Measurements from ENCODE around the gene NDUFAF7. TPM values are rescaled to one million over a fixed set of nuclear protein-coding genes. Genes with fewer than 3 reads are reported as not detected.
"Not testable (repeated sequence)": the region's sequence is repeated elsewhere in the genome, so short reads cannot be mapped to it uniquely, and the experiment has no call there.

NDUFAF7 gene
- total RNA-seq, 1 donor: 11.1 TPM

DNA sequence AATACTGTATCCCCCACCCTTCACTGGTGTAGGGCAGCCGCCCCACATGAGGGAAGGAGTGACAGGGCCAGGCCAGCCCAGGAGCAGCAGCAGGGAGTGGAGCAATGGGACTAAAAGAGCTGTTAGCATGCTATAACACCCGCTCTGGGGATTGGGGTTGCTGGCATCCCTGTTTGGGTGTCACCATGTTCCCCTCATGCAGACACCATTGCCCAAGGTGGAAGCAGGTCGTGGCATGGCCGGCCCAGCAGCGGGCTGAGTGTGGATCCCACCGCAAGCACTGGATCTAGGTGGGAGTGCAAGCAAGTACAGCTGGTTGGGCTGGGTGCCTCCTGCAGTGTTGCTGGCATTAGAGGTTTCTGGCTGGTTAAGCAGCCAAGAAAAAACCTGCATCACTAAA lies 39.7 kb upstream of the NDUFAF7 start:
- DNase-seq (ENCODE audit: low read depth): no peak
- TF ChIP-seq, protein P1, sequence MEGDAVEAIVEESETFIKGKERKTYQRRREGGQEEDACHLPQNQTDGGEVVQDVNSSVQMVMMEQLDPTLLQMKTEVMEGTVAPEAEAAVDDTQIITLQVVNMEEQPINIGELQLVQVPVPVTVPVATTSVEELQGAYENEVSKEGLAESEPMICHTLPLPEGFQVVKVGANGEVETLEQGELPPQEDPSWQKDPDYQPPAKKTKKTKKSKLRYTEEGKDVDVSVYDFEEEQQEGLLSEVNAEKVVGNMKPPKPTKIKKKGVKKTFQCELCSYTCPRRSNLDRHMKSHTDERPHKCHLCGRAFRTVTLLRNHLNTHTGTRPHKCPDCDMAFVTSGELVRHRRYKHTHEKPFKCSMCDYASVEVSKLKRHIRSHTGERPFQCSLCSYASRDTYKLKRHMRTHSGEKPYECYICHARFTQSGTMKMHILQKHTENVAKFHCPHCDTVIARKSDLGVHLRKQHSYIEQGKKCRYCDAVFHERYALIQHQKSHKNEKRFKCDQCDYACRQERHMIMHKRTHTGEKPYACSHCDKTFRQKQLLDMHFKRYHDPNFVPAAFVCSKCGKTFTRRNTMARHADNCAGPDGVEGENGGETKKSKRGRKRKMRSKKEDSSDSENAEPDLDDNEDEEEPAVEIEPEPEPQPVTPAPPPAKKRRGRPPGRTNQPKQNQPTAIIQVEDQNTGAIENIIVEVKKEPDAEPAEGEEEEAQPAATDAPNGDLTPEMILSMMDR (IDR thresholded peaks at IDR 0.05; ENCODE audit: insufficient read depth, low read length): no peak
- no peak overlapping the region for H3K4me3 ChIP-seq (ENCODE audit: low read depth, low read length)

DNA sequence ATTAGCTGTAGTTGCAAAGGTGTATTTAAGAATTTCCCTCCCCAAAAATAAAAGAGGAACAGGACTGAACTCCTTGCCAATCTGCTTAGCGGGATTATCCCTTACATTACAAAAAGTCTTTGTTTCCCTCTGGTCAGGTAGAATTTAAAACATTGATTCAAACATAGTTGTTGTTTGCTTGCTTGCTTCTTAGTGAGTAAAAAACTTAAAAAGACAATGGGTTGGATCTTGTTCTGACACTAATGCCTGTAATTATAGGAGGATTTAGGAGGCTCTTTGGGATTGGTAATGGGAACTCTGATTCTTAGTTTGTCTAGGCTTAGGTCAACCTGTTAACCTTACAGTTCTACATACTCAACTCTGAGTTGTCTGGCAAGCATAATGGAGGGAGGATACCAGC lies 38.9 kb upstream of the NDUFAF7 start:
- no peak for DNase-seq (ENCODE audit: low read depth)
- TF ChIP-seq, protein P1 (IDR thresholded peaks at IDR 0.05; ENCODE audit: insufficient read depth, low read length): no peak
- no peak overlapping the region for H3K4me3 ChIP-seq (ENCODE audit: low read depth, low read length)

DNA sequence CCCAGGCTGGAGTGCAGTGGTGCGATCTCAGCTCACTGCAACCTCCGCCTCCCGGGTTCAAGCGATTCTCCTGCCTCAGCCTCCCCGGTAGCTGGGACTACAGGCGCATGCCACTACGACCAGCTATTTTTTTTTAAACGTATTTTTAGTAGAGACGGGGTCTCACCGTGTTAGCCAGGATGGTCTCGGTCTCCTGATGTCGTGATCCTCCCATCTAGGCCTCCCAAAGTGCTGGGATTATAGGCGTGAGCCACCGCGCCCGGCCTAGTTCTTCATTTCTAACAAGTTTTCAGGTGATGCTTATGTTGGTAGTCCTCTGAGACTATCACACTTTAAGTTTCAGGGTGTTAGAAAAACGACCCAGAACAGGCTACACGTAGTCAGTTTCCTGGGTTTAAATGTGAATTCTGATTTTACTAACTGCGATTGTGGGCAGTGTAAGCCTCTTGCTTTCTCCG lies 35.6 kb upstream of the NDUFAF7 start:
- DNase-seq (ENCODE audit: low read depth): not testable (repeated sequence)
- H3K4me3 ChIP-seq (ENCODE audit: low read depth, low read length): peak overlapping the region; percentile 90

- peak within 1 kb of the TSS; percentile 90 for H3K4me3 ChIP-seq (ENCODE audit: low read depth, low read length)
- peak; percentile 83 for DNase-seq (ENCODE audit: low read depth)
- TF ChIP-seq, protein P1 (IDR thresholded peaks at IDR 0.05; ENCODE audit: insufficient read depth, low read length): no peak
These were observed 34.9 kb upstream of the NDUFAF7 start, which contains the start of gene CEBPZOS for GRCh38 chr2:37196320-37197195. Gene CEBPZOS (plus strand): TSS chr2:37196496. CDS start chr2:37199705, 3,209 bp downstream.

DNA sequence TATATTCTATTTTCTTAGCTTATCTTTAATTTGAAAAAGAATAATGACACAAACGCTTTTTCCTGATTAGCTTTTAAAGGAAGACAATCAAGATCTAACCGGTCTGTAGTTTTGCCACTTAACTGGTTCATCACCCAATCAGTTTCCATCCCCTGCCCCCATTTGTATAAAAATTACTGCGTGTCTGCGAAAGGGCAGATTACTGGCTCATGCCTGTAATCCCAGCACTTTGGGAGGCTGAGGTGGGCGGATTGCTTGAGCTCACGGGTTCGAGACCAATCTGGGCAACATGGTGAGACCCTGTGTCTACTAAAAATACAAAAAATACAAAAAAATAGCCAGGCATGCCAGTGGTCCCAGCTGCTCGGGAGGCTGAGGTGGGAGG lies 32.8 kb upstream of the NDUFAF7 start:
- TF ChIP-seq, protein P1 (IDR thresholded peaks at IDR 0.05; ENCODE audit: insufficient read depth, low read length): no peak
- no peak overlapping the region for H3K4me3 ChIP-seq (ENCODE audit: low read depth, low read length)
- no peak for DNase-seq (ENCODE audit: low read depth)

DNA sequence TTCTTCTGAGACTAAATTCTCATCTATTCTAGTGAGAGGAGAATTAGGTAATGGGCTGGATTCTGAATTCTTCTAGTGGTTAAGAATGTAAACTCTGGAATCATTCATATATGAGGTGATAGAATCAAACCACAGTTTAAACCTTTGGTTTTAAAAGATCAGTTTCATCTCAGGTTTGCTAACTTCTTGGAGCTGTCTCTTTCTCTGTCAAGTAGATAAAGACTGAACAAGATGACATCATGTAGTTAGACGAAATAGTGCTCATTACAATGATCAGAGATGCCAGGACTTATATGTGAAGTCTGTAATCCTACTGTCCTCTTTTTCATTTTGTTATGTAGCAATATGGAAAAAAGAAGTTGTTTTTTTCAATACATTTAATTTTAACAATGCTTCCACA lies 30.2 kb upstream of the NDUFAF7 start:
- H3K4me3 ChIP-seq (ENCODE audit: low read depth, low read length): no peak overlapping the region
- DNase-seq (ENCODE audit: low read depth): no peak
- TF ChIP-seq, protein P1 (IDR thresholded peaks at IDR 0.05; ENCODE audit: insufficient read depth, low read length): no peak

DNA sequence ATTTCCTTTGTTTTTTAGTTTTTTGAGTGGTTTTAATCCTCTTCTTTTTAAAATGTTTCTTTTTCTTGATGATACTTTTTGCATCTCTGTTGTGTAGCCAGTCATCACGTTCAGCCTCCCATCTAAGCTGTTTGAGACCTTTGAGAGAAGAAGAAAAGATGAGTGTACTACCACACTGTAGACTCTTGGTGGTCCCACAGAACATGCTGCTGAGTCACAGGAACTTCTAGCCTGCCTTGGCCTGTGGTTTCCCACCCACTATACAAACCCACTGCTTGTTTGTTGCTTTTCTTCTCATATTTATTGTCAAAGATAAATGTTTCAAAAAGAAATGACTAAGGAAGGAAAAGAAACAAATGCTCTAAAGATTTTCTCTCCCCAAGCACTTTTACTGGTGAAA lies 29.7 kb upstream of the NDUFAF7 start:
- no peak for DNase-seq (ENCODE audit: low read depth)

More for the DNA sequence above, 29.7 kb upstream of the NDUFAF7 start:
- TF ChIP-seq, protein P1 (IDR thresholded peaks at IDR 0.05; ENCODE audit: insufficient read depth, low read length): no peak
- no peak overlapping the region for H3K4me3 ChIP-seq (ENCODE audit: low read depth, low read length)

All from fibroblast of the aortic adventitia (primary cell).